Lower leg skin (tissue), 3 donors: ENCODE results near the gene SSTR4.

Experiments used
- POLR2A ChIP-seq, 2 donors: fragments of 450-650 bp; IDR thresholded peaks; one replicate each; pipeline ENCODE4 v1.6.1; 2016 to 2017; ENCODE audit warnings: antibody characterized with exemption in 2 of 2, mild to moderate bottlenecking in 1 of 2, moderate library complexity in 1 of 2
- TF ChIP-seq, protein P1 (sequence below), 3 donors: fragments of 450-650 bp; IDR thresholded peaks; one replicate each; pipeline ENCODE4 v1.5.1; 2016; ENCODE audit warnings: antibody characterized with exemption in 3 of 3, mild to moderate bottlenecking in 3 of 3, moderate library complexity in 2 of 3

DNA sequence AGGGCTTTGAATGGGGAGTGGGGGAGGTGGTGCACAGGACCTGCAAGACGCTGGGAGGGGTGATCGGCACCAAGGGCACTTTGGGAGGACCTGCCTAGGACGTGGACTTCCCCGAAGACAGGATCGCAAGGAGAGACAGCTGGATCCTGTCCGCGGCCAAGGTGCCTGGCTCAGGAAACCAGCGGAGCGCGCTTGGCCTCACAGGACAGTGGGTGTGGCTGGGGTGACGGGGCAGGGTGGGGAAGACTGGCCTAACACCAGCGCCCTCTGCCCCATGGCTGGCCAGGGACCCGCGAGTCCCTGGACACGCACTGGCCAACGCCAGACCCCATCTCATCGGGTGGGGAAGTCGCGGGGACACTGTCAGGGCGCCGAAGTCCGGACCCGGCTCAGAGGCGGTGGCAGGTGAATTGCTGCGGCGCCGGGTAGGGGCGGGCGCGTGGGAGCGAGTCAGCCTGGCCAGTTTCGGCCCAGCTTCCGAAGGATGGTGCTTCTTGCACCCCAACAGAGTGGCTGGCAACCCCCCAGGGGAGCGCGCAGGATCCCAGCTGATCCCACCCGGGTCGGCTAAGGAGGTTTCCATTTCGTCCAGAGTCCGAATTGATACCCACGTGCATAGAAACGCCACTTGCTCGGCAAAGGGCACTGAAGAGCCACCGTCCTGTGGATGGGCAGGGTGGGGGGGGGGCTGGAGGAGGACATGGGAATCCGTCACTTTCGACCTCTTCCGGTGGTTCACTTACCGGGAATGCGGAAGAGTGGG, 15.1 kb downstream of the SSTR4 start:
- TF ChIP-seq, protein P1, sequence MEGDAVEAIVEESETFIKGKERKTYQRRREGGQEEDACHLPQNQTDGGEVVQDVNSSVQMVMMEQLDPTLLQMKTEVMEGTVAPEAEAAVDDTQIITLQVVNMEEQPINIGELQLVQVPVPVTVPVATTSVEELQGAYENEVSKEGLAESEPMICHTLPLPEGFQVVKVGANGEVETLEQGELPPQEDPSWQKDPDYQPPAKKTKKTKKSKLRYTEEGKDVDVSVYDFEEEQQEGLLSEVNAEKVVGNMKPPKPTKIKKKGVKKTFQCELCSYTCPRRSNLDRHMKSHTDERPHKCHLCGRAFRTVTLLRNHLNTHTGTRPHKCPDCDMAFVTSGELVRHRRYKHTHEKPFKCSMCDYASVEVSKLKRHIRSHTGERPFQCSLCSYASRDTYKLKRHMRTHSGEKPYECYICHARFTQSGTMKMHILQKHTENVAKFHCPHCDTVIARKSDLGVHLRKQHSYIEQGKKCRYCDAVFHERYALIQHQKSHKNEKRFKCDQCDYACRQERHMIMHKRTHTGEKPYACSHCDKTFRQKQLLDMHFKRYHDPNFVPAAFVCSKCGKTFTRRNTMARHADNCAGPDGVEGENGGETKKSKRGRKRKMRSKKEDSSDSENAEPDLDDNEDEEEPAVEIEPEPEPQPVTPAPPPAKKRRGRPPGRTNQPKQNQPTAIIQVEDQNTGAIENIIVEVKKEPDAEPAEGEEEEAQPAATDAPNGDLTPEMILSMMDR (IDR thresholded peaks at IDR 0.05) = no peak
- TF ChIP-seq POLR2A (IDR thresholded peaks at IDR 0.05) = no peak
